ENCODE data around the gene RFX2.
"Not testable (repeated sequence)": the region's sequence is repeated elsewhere in the genome, so short reads cannot be mapped to it uniquely, and the experiment has no call there.

GRCh38 chr19:6006070-6006446 lies 104.2 kb downstream of the RFX2 start:
- not testable (repeated sequence) for TF ChIP-seq JUND (IDR thresholded peaks at IDR 0.05; ENCODE audit: borderline replicate concordance, low read depth, low read length); JUND (tag; IDR thresholded peaks at IDR 0.05; ENCODE audit: borderline replicate concordance, low read depth, low read length); ATF3 (IDR thresholded peaks at IDR 0.05); ATF3 (CRISPR knock-in tag; conservative IDR thresholded peaks at IDR 0.05); GABPB1 (CRISPR knock-in tag; IDR thresholded peaks at IDR 0.05); GMEB1 (CRISPR knock-in tag; IDR thresholded peaks at IDR 0.05); POLR2A (conservative IDR thresholded peaks at IDR 0.05); SETDB1 (IDR thresholded peaks at IDR 0.05; ENCODE audit: low read length); EGR1 (conservative IDR thresholded peaks at IDR 0.05); ZNF232 (CRISPR knock-in tag; IDR thresholded peaks at IDR 0.05); PHF8 (IDR thresholded peaks at IDR 0.05; ENCODE audit: borderline replicate concordance, low read length); MAZ (CRISPR knock-in tag; conservative IDR thresholded peaks at IDR 0.05 in 1 of 2, IDR thresholded peaks at IDR 0.05 in 1 of 2); DIDO1 (tag; IDR thresholded peaks at IDR 0.05; ENCODE audit: low read depth); NRF1 (conservative IDR thresholded peaks at IDR 0.05 in 1 of 2, IDR thresholded peaks at IDR 0.05 in 1 of 2)
